ENCODE data around the gene OR8K5. TPM values are rescaled to one million over a fixed set of nuclear protein-coding genes. Genes with fewer than 3 reads are reported as not detected.

The OR8K5 gene
- total and polyA plus RNA-seq, 2 experiments from 2014 or later, result not detected

DNA sequence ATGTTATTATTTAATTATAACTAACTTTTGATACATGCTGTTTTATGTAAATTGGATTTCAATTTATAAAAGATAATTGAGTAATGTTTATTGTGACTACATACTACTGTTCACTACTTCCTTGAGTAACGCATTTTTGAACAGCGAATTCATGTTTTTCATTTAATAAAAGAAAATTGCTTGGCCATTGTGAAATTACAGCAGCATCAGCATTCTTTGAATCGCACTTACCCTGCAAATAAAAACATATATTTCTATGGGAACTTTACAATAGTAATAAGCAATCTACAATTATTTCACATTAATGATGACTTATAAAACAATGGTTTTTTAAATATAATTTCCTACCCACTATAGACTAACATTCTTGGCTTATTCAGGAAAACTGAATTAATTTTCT, 36.6 kb upstream of the OR8K5 start:
- Histone ChIP-seq H3K4me2 (no peak overlapping the region), H3K27me3 (ENCODE audit: insufficient read depth) (no peaks in the 10 kb centered on the region), H3K27ac (ENCODE audit: low read depth) (no peak overlapping the region), H3K9me2 (ENCODE audit: insufficient read depth) (no peaks in the 10 kb centered on the region), H3K4me1 (ENCODE audit: insufficient read depth) (no peaks in the 10 kb centered on the region), H3F3A (replicated peaks; ENCODE audit: low read depth) (no peaks in the 10 kb centered on the region), H2AFZ (no peak overlapping the region), H3K79me2 (replicated peaks; ENCODE audit: insufficient read depth) (no peaks in the 10 kb centered on the region), H4K20me1 (replicated peaks; ENCODE audit: insufficient read depth) (no peaks in the 10 kb centered on the region), H3K36me3 (ENCODE audit: insufficient read depth) (no peaks in the 10 kb centered on the region), H3K4me3 (no peak overlapping the region)
- Mint-ChIP-seq H3K27me3 (ENCODE audit: insufficient read depth, low read depth, poor library complexity) (no peaks in the 10 kb centered on the region), H3K4me3 (no peak overlapping the region), H3K36me3 (ENCODE audit: low read depth) (no peaks in the 10 kb centered on the region), H3K4me1 (no peaks in the 10 kb centered on the region), H3K27ac (no peak overlapping the region), H3K9me3 (no peaks in the 10 kb centered on the region)
- ATAC-seq (no peak), DNase-seq (ENCODE audit: low spot score) (no peak)
- TF ChIP-seq POLR2AphosphoS5 (IDR thresholded peaks at IDR 0.05; ENCODE audit: low read depth) (no peak), ZNF331 (CRISPR knock-in tag; IDR thresholded peaks at IDR 0.05; ENCODE audit: low read depth) (no peak), CREB1 (CRISPR knock-in tag; IDR thresholded peaks at IDR 0.05; ENCODE audit: low read depth) (no peak), ZNF114 (CRISPR knock-in tag; IDR thresholded peaks at IDR 0.05) (no peak), JUNB (IDR thresholded peaks at IDR 0.05; ENCODE audit: unreplicated experiment) (no peak), EZH2phosphoT487 (IDR thresholded peaks at IDR 0.05; ENCODE audit: unreplicated experiment) (no peak), EZH2 (IDR thresholded peaks at IDR 0.05; ENCODE audit: low read depth, unreplicated experiment) (no peak), NANOG (IDR thresholded peaks at IDR 0.05; ENCODE audit: borderline replicate concordance) (no peak), CTCF (conservative IDR thresholded peaks at IDR 0.05; ENCODE audit: low read depth in 2 of 2) (no peak), STAT1 (IDR thresholded peaks at IDR 0.05; ENCODE audit: unreplicated experiment) (no peak)
- TF ChIP-seq, protein P1, sequence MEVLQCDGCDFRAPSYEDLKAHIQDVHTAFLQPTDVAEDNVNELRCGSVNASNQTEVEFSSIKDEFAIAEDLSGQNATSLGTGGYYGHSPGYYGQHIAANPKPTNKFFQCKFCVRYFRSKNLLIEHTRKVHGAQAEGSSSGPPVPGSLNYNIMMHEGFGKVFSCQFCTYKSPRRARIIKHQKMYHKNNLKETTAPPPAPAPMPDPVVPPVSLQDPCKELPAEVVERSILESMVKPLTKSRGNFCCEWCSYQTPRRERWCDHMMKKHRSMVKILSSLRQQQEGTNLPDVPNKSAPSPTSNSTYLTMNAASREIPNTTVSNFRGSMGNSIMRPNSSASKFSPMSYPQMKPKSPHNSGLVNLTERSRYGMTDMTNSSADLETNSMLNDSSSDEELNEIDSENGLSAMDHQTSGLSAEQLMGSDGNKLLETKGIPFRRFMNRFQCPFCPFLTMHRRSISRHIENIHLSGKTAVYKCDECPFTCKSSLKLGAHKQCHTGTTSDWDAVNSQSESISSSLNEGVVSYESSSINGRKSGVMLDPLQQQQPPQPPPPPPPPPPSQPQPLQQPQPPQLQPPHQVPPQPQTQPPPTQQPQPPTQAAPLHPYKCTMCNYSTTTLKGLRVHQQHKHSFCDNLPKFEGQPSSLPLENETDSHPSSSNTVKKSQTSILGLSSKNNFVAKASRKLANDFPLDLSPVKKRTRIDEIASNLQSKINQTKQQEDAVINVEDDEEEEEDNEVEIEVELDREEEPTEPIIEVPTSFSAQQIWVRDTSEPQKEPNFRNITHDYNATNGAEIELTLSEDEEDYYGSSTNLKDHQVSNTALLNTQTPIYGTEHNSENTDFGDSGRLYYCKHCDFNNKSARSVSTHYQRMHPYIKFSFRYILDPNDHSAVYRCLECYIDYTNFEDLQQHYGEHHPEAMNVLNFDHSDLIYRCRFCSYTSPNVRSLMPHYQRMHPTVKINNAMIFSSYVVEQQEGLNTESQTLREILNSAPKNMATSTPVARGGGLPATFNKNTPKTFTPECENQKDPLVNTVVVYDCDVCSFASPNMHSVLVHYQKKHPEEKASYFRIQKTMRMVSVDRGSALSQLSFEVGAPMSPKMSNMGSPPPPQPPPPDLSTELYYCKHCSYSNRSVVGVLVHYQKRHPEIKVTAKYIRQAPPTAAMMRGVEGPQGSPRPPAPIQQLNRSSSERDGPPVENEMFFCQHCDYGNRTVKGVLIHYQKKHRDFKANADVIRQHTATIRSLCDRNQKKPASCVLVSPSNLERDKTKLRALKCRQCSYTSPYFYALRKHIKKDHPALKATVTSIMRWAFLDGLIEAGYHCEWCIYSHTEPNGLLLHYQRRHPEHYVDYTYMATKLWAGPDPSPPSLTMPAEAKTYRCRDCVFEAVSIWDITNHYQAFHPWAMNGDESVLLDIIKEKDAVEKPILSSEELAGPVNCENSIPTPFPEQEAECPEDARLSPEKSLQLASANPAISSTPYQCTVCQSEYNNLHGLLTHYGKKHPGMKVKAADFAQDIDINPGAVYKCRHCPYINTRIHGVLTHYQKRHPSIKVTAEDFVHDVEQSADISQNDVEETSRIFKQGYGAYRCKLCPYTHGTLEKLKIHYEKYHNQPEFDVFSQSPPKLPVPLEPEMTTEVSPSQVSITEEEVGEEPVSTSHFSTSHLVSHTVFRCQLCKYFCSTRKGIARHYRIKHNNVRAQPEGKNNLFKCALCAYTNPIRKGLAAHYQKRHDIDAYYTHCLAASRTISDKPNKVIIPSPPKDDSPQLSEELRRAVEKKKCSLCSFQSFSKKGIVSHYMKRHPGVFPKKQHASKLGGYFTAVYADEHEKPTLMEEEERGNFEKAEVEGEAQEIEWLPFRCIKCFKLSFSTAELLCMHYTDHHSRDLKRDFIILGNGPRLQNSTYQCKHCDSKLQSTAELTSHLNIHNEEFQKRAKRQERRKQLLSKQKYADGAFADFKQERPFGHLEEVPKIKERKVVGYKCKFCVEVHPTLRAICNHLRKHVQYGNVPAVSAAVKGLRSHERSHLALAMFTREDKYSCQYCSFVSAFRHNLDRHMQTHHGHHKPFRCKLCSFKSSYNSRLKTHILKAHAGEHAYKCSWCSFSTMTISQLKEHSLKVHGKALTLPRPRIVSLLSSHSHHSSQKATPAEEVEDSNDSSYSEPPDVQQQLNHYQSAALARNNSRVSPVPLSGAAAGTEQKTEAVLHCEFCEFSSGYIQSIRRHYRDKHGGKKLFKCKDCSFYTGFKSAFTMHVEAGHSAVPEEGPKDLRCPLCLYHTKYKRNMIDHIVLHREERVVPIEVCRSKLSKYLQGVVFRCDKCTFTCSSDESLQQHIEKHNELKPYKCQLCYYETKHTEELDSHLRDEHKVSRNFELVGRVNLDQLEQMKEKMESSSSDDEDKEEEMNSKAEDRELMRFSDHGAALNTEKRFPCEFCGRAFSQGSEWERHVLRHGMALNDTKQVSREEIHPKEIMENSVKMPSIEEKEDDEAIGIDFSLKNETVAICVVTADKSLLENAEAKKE (CRISPR knock-in tag; IDR thresholded peaks at IDR 0.05), result no peak
- TF ChIP-seq, protein P2, sequence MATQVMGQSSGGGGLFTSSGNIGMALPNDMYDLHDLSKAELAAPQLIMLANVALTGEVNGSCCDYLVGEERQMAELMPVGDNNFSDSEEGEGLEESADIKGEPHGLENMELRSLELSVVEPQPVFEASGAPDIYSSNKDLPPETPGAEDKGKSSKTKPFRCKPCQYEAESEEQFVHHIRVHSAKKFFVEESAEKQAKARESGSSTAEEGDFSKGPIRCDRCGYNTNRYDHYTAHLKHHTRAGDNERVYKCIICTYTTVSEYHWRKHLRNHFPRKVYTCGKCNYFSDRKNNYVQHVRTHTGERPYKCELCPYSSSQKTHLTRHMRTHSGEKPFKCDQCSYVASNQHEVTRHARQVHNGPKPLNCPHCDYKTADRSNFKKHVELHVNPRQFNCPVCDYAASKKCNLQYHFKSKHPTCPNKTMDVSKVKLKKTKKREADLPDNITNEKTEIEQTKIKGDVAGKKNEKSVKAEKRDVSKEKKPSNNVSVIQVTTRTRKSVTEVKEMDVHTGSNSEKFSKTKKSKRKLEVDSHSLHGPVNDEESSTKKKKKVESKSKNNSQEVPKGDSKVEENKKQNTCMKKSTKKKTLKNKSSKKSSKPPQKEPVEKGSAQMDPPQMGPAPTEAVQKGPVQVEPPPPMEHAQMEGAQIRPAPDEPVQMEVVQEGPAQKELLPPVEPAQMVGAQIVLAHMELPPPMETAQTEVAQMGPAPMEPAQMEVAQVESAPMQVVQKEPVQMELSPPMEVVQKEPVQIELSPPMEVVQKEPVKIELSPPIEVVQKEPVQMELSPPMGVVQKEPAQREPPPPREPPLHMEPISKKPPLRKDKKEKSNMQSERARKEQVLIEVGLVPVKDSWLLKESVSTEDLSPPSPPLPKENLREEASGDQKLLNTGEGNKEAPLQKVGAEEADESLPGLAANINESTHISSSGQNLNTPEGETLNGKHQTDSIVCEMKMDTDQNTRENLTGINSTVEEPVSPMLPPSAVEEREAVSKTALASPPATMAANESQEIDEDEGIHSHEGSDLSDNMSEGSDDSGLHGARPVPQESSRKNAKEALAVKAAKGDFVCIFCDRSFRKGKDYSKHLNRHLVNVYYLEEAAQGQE (IDR thresholded peaks at IDR 0.05; ENCODE audit: unreplicated experiment), result no peak
- TF ChIP-seq, protein P3, sequence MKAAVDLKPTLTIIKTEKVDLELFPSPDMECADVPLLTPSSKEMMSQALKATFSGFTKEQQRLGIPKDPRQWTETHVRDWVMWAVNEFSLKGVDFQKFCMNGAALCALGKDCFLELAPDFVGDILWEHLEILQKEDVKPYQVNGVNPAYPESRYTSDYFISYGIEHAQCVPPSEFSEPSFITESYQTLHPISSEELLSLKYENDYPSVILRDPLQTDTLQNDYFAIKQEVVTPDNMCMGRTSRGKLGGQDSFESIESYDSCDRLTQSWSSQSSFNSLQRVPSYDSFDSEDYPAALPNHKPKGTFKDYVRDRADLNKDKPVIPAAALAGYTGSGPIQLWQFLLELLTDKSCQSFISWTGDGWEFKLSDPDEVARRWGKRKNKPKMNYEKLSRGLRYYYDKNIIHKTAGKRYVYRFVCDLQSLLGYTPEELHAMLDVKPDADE (IDR thresholded peaks at IDR 0.05), result no peak

Measured in GM23338 (cell line).